Breast epithelium (tissue), 4 donors: Measurements from ENCODE around the gene GPR137. TPM values are rescaled to one million over a fixed set of nuclear protein-coding genes. Genes with fewer than 3 reads are reported as not detected.

Experiments used
- DNase-seq, 2 donors: peaks; one replicate each; pipeline ENCODE4 v3.0.0-alpha.2; 2019; ENCODE audit warnings: low spot score in 2 of 2
- H3K27ac ChIP-seq, 2 donors: fragments of 200-600 bp; sonication (generic) in 1 of 2; one replicate each; pipeline ENCODE4 v1.5.1; 2016 to 2019; ENCODE audit warnings: mild to moderate bottlenecking in 1 of 2
- H3K27me3 ChIP-seq, 2 donors: fragments of 200-600 bp; sonication (generic) in 1 of 2; one replicate each; pipeline versions ENCODE4 v1.5.1 to v1.6.0; 2017 to 2019; ENCODE audit warnings: control low read depth in 1 of 2, mild to moderate bottlenecking in 1 of 2
- H3K36me3 ChIP-seq: fragments of 200-600 bp; one replicate; pipeline ENCODE4 v1.5.1; 2019
- H3K4me1 ChIP-seq, 2 donors: fragments of 200-600 bp; sonication (generic); one replicate each; pipeline ENCODE4 v1.5.1; 2016 to 2019; ENCODE audit warnings: control low read depth in 1 of 2
- H3K4me3 ChIP-seq, 3 donors: fragments of 200-600 bp; sonication (generic); 1 replicate in 2 of 3; 2 replicates in 1 of 3; pipeline ENCODE4 v1.5.1; 2016 to 2019; ENCODE audit warnings: mild to moderate bottlenecking in 3 of 3, moderate library complexity in 2 of 3
- H3K9me3 ChIP-seq, 2 donors: fragments of 200-600 bp; sonication (generic) in 1 of 2; one replicate each; pipeline ENCODE4 v1.5.1; 2016 to 2019; ENCODE audit warnings: control low read depth in 1 of 2
- POLR2A ChIP-seq: fragments of 450-650 bp; IDR thresholded peaks from one replicate; pipeline ENCODE4 v1.6.1; 2016; ENCODE audit warnings: antibody characterized with exemption, mild to moderate bottlenecking, moderate library complexity
- POLR2AphosphoS5 ChIP-seq, 3 donors: sonication (generic); formaldehyde crosslinking; IDR thresholded peaks; one replicate each; pipeline ENCODE4 v1.6.1; 2017; ENCODE audit warnings: antibody characterized with exemption in 3 of 3
- intact Hi-C: fragments of 100-400 bp; cut with DNase I; formaldehyde crosslinking; loops from one replicate; pipeline ENCODE4 v1.15.1; 2023; ENCODE audit warnings: low total_unique reads
- total RNA-seq, 3 donors: library from RNA; depleted of rRNA; stranded (reverse); fragments of >200 nt; gene quantifications; one replicate each; pipeline ENCODE4 v1.1.0, GENCODE V29; 2016
- TF ChIP-seq, protein P1 (sequence below), 3 donors: fragments of 450-650 bp; IDR thresholded peaks; one replicate each; pipeline ENCODE4 v1.5.1; 2016 to 2017; ENCODE audit warnings: antibody characterized with exemption in 3 of 3, mild to moderate bottlenecking in 3 of 3, moderate library complexity in 3 of 3

Gene GPR137
- total RNA-seq, 3 donors from 2014 or later = 8.9 to 14.7 (median 11.1) TPM

DNA sequence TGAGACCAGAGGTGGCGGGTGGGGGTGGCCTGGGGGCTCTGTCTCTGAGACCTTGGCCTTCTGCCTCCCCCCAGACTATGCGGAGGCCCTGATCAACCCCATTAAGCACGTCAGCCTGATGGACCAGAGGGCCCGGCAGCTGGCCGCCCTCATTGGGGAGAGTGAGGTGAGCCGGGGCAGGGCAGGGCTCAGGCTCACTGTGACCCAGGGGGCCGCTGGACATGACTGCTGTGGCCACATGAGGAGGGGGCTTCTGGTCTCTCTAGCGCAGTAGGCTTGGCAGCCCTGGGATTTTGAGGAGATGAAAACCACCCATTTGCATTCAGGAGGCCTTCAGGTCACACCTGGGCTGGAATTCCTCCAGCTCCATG is 21.7 kb upstream of the GPR137 start:
- DNase-seq = no peak
- Histone ChIP-seq H3K27ac (no peak overlapping the region), H3K36me3 (no peaks in the 10 kb centered on the region), H3K4me3 (no peak overlapping the region), H3K4me1 (peaks cover 6 to 16% of the 10 kb centered on the region in 2 donors), H3K27me3 (no peaks in the 10 kb centered on the region), H3K9me3 (no peaks in the 10 kb centered on the region)
- intact Hi-C loops = no loop called here
- no peak for TF ChIP-seq POLR2A
- no peak for TF ChIP-seq POLR2AphosphoS5 (IDR thresholded peaks at IDR 0.05)
- TF ChIP-seq, protein P1, sequence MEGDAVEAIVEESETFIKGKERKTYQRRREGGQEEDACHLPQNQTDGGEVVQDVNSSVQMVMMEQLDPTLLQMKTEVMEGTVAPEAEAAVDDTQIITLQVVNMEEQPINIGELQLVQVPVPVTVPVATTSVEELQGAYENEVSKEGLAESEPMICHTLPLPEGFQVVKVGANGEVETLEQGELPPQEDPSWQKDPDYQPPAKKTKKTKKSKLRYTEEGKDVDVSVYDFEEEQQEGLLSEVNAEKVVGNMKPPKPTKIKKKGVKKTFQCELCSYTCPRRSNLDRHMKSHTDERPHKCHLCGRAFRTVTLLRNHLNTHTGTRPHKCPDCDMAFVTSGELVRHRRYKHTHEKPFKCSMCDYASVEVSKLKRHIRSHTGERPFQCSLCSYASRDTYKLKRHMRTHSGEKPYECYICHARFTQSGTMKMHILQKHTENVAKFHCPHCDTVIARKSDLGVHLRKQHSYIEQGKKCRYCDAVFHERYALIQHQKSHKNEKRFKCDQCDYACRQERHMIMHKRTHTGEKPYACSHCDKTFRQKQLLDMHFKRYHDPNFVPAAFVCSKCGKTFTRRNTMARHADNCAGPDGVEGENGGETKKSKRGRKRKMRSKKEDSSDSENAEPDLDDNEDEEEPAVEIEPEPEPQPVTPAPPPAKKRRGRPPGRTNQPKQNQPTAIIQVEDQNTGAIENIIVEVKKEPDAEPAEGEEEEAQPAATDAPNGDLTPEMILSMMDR (IDR thresholded peaks at IDR 0.05) = no peak

DNA sequence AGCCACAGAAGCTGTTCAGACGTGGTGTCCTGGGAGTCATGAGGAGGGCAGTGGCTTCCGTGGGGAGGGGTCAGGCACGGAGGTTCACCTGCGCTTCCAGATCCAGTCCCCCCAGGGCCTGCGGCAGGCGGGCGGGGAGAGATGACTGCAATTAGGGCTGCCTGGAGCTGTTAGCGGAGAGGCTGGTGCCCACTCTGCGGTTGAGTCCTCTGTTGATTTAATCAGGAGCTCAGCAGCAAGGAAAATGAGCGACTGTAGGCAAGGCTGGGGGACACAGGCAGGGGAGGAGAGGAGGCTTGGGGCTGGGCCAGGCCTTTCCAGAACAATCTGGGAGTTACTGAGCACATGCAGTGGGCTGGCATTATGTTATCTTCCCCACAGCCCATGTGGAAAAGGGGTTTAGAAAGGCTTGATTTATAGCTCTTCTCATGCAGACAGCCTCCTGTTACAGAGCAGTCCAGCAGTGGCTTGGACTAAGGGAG is 21.2 kb upstream of the GPR137 start:
- Histone ChIP-seq H3K27ac (no peak overlapping the region), H3K36me3 (no peaks in the 10 kb centered on the region), H3K27me3 (no peaks in the 10 kb centered on the region), H3K9me3 (no peaks in the 10 kb centered on the region), H3K4me3 (no peak overlapping the region), H3K4me1 (peaks cover 6 to 18% of the 10 kb centered on the region in 2 donors)
- intact Hi-C loops = no loop called here
- TF ChIP-seq, protein P1 (IDR thresholded peaks at IDR 0.05) = no peak
- TF ChIP-seq POLR2AphosphoS5 (IDR thresholded peaks at IDR 0.05) = no peak
- no peak for TF ChIP-seq POLR2A
- no peak for DNase-seq

DNA sequence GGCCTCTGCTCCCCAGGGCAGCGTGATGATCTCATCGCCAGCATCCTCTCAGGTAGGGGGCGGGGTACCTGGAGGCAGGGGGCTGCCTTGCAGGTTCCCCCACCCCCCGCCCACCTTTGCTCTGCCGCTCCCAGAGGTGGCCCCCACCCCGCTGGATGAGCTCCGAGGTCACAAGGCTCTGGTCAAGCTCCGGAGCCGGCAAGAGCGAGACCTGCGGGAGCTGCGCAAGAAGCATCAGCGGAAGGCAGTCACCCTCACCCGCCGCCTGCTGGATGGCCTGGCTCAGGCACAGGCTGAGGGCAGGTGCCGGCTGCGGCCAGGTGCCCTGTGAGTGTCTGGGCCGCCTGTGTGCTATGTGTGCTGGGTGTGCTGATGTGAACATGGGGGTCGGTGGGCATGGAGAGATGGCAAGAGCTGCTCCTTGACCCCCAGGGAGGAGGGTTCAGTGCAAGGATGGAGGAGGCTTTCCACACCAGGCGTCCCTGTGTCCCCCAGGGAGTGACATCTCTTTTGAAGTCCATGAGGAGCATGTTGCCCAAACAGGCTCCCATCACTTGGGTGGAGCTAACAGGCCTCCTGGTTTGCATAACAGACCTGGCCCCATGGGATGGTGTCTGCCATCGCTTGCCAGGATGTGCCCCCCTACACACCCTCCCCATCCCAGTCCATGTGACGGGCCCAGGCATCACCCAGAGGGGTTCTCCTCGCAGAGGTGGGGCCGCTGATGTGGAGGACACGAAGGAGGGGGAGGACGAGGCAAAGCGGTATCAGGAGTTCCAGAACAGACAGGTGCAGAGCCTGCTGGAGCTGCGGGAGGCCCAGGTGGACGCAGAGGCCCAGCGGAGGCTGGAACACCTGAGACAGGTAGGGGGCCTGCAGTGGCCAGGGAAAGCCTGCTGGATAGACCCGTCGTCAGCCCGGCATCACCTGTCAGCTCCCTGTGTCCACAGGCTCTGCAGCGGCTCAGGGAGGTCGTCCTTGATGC is 20.2 kb upstream of the GPR137 start:
- Histone ChIP-seq H3K9me3 (no peaks in the 10 kb centered on the region), H3K4me1 (peaks cover 6 to 18% of the 10 kb centered on the region in 2 donors), H3K27ac (no peak overlapping the region), H3K36me3 (no peaks in the 10 kb centered on the region), H3K27me3 (no peaks in the 10 kb centered on the region), H3K4me3 (no peak overlapping the region)
- TF ChIP-seq, protein P1 (IDR thresholded peaks at IDR 0.05) = no peak
- TF ChIP-seq POLR2AphosphoS5 (IDR thresholded peaks at IDR 0.05) (no peak), POLR2A (no peak)
- no peak for DNase-seq
- intact Hi-C loops = loop anchor here (5.0 kb wide), 1 partner anchor 678 kb away; no protein-coding TSS in a partner anchor

DNA sequence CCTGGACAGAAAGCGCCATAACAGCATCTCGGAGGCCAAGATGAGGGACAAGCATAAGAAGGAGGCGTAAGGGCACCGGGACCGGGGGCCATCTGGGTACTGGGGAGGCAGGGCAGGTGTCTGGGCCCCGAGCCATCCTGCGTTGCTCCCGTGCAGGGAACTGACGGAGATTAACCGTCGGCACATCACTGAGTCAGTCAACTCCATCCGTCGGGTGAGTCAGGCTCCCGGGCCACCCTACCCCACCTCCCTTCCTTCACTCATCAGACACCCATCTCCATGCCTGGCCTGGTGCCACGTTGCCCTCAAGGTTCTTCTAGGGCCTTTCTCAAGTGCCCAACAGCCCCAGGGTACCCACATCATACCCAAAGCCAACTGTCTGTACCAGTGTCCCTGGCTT is 19.3 kb upstream of the GPR137 start:
- TF ChIP-seq POLR2A (no peak), POLR2AphosphoS5 (IDR thresholded peaks at IDR 0.05) (no peak)
- TF ChIP-seq, protein P1 (IDR thresholded peaks at IDR 0.05) = no peak
- no peaks in the 10 kb centered on the region for H3K9me3 ChIP-seq
- no peaks in the 10 kb centered on the region for H3K36me3 ChIP-seq
- no peak overlapping the region for H3K4me3 ChIP-seq
- H3K27me3 ChIP-seq = no peaks in the 10 kb centered on the region
- intact Hi-C loops = loop anchor here (5.0 kb wide), 1 partner anchor 679 kb away; no protein-coding TSS in a partner anchor
- no peak overlapping the region for H3K27ac ChIP-seq
- no peak for DNase-seq
- peaks cover 6 to 18% of the 10 kb centered on the region in 2 donors for H3K4me1 ChIP-seq
